SK-N-MC (cell line): ENCODE measurements around the gene INCENP.

Source experiments
- EZH2 ChIP-seq: fragments of 200-600 bp; sonication (generic); IDR thresholded peaks from one replicate; pipeline ENCODE4 v1.6.1; 2017; ENCODE audit warnings: antibody characterized with exemption
- POLR2AphosphoS5 ChIP-seq: IDR thresholded peaks from 2 replicates; pipeline ENCODE4 v1.6.1; 2012; ENCODE audit warnings: mild to moderate bottlenecking, low read depth, low read length, borderline replicate concordance

DNA sequence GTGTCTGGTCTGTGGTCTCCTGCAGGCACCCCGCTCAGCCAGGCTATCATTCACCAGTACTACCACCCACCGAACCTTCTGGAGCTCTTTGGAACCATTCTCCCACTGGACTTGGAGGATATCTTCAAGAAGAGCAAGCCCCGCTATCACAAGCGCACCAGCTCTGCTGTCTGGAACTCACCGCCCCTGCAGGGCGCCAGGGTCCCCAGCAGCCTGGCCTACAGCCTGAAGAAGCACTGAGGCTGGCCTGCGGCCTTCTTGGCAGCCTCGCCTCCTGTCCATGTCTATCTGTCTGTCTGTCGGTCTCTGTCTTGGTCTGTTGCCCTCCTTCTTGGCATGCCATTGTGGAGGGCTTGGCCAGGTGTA is 27.9 kb downstream of the INCENP start:
- TF ChIP-seq POLR2AphosphoS5 (no peak), EZH2 (no peak)
